HL-60 (cell line): ENCODE results near the gene QSOX2.

Experiments
- GABPA ChIP-seq: IDR thresholded peaks from 2 replicates; pipeline ENCODE4 v1.6.1; 2012; ENCODE audit warnings: low read depth
- POLR2AphosphoS5 ChIP-seq: IDR thresholded peaks from 2 replicates; pipeline ENCODE4 v1.6.1; 2012; ENCODE audit warnings: low read depth
- SPI1 ChIP-seq: IDR thresholded peaks from 2 replicates; pipeline ENCODE4 v1.6.1; 2012; ENCODE audit warnings: low read depth, mild to moderate bottlenecking, borderline replicate concordance
- TF ChIP-seq, protein P1 (sequence below): IDR thresholded peaks from one replicate; pipeline ENCODE4 v1.5.1; 2011; ENCODE audit warnings: low read length, control low read depth, inconsistent platforms; ENCODE audit not compliant: insufficient read depth
- TF ChIP-seq, protein P2 (sequence below): IDR thresholded peaks from 2 replicates; pipeline ENCODE4 v1.6.1; 2012; ENCODE audit warnings: low read depth; ENCODE audit not compliant: insufficient replicate concordance

DNA sequence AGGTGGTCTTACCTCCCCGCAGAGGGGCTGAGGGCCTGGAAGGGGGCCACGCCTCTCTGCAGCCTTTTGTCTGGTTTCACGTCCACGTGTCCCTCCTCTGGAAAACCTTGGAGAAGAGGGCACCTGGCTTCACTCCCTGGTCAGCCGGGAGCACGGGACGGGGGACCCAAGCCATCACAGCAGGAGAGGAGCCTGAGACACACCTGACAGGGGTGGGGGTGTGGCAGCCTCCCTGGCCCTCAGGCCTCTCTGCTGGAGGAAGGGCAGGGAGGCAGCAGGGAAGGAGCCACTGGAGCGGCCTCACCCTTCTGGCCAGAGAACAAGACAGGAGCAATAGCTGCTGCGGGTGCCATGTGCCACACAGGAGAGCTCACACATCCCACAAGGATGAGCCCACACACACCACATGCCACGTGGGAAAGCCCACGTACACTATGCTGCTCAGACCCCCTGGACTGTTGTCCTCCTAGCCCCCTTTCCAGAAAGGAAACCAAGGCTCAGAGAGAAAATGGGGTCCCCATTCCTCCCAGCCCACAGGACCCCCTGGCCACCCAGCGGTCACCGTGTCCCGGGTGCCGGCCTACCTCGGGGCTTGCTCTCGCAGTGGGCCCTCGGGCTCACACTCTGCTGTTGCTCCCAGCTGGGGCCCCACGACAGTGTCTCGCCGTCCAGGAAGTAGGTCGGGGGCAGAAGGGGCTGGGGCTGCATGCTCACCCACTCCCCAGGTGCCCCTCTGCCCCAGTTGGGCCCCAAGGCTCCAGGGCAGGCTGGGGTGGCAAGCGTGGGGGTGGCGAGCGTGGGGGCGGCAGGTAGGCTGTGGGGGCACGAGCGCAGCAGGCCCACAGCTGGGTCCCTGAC, 40.1 kb upstream of the QSOX2 start:
- TF ChIP-seq, protein P1, sequence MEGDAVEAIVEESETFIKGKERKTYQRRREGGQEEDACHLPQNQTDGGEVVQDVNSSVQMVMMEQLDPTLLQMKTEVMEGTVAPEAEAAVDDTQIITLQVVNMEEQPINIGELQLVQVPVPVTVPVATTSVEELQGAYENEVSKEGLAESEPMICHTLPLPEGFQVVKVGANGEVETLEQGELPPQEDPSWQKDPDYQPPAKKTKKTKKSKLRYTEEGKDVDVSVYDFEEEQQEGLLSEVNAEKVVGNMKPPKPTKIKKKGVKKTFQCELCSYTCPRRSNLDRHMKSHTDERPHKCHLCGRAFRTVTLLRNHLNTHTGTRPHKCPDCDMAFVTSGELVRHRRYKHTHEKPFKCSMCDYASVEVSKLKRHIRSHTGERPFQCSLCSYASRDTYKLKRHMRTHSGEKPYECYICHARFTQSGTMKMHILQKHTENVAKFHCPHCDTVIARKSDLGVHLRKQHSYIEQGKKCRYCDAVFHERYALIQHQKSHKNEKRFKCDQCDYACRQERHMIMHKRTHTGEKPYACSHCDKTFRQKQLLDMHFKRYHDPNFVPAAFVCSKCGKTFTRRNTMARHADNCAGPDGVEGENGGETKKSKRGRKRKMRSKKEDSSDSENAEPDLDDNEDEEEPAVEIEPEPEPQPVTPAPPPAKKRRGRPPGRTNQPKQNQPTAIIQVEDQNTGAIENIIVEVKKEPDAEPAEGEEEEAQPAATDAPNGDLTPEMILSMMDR = no peak
- TF ChIP-seq POLR2AphosphoS5 (no peak), SPI1 (no peak), GABPA (no peak)
- TF ChIP-seq, protein P2, sequence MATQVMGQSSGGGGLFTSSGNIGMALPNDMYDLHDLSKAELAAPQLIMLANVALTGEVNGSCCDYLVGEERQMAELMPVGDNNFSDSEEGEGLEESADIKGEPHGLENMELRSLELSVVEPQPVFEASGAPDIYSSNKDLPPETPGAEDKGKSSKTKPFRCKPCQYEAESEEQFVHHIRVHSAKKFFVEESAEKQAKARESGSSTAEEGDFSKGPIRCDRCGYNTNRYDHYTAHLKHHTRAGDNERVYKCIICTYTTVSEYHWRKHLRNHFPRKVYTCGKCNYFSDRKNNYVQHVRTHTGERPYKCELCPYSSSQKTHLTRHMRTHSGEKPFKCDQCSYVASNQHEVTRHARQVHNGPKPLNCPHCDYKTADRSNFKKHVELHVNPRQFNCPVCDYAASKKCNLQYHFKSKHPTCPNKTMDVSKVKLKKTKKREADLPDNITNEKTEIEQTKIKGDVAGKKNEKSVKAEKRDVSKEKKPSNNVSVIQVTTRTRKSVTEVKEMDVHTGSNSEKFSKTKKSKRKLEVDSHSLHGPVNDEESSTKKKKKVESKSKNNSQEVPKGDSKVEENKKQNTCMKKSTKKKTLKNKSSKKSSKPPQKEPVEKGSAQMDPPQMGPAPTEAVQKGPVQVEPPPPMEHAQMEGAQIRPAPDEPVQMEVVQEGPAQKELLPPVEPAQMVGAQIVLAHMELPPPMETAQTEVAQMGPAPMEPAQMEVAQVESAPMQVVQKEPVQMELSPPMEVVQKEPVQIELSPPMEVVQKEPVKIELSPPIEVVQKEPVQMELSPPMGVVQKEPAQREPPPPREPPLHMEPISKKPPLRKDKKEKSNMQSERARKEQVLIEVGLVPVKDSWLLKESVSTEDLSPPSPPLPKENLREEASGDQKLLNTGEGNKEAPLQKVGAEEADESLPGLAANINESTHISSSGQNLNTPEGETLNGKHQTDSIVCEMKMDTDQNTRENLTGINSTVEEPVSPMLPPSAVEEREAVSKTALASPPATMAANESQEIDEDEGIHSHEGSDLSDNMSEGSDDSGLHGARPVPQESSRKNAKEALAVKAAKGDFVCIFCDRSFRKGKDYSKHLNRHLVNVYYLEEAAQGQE = no peak
